Measurements from ENCODE around the gene LAMA2. TPM values are rescaled to one million over a fixed set of nuclear protein-coding genes. Genes with fewer than 3 reads are reported as not detected.

LAMA2 gene
- total and polyA plus RNA-seq, 4 experiments from 2014 or later = 0.20 to 0.87 (median 0.43) TPM

DNA sequence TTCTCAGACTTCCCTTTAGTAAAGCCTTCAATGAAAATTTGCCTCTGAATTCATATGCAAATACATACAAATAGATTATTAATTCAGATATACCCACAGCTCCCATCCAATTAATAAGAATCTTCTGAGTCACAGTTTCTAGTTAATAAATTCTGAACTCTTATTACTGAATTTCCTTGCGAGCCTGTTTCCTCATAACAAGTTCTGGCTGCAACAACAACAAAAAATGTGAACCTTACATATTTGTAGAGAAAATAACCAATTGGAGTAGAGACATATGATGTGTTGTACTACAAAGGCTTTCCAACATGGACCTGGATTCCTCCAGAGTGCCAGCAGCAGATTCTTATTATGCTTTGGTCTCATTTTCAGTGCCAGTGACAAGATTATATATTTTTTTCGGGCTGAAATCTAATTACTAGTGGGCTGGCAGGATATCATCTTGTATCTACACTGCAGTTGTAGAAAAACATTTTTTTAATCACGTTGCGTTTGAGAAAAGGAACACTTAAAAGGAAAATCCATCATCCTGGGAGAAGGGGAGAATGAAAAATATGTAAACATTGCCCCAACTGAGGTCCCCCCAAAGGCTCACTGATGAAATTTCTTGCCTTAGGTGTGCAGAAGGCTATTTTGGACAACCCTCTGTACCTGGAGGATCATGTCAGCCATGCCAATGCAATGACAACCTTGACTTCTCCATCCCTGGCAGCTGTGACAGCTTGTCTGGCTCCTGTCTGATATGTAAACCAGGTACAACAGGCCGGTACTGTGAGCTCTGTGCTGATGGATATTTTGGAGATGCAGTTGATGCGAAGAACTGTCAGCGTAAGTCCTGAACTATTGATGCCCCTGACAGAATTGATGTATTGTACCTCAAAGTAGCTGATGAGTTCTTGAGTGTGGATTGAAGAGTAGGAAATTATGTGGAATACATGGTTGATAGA, 404.6 kb downstream of the LAMA2 start:
- Mint-ChIP-seq H3K27ac (no peak overlapping the region), H3K4me1 (peaks cover 11 to 22% (median 19%) of the 10 kb centered on the region in 4 donors), H3K4me3 (no peak overlapping the region), H3K9me3 (no peaks in the 10 kb centered on the region), H3K27me3 (no peaks in the 10 kb centered on the region), H3K36me3 (no peaks in the 10 kb centered on the region)
- ChIA-PET CTCF (ENCODE audit: partially characterized antibody) (no interaction called here), POLR2A (ENCODE audit: partially characterized antibody) (no interaction called here)
- DNase-seq = no peak
- Histone ChIP-seq H3K27me3 (ENCODE audit: insufficient read depth, low read length) (no peaks in the 10 kb centered on the region), H3K4me1 (ENCODE audit: insufficient read depth, low read length) (peaks cover 8% of the 10 kb centered on the region), H3K9me3 (ENCODE audit: control insufficient read depth in 1 of 2, low read length in 2 of 2) (no peaks in the 10 kb centered on the region), H3K36me3 (ENCODE audit: insufficient read depth, low read length) (no peaks in the 10 kb centered on the region), H3K27ac (ENCODE audit: low read depth, low read length) (no peak overlapping the region), H3K4me3 (ENCODE audit: low read length in 2 of 2) (no peak overlapping the region)
- intact Hi-C loops (cut with micrococcal nuclease) = no loop called here

DNA sequence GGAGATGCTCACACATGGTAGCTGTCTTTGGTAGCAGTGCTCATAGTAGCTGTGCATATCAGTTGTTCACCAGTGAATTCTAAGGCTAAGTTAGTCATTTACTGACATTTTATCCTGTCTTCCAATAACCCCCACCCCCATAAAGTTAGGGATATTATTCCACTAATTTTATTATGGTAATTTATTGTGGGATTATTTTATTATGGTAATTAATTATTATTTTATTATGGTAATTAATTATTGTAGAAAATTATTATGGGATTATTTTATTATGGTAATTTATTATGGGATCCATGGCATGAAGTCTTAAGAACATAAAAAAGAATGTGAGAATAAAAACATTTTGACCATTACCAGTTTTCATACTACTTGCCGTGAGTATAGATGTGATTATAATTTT, 406.5 kb downstream of the LAMA2 start:
- H3K4me3 ChIP-seq (ENCODE audit: low read length in 2 of 2) = no peak overlapping the region
- Mint-ChIP-seq H3K4me1 (peaks cover 0 to 3% (median 3%) of the 10 kb centered on the region in 4 donors), H3K36me3 (peaks cover 0 to 4% of the 10 kb centered on the region in 2 donors), H3K9me3 (no peaks in the 10 kb centered on the region), H3K4me3 (no peak overlapping the region), H3K27ac (no peak overlapping the region), H3K27me3 (no peaks in the 10 kb centered on the region)
- intact Hi-C loops (cut with micrococcal nuclease) = no loop called here
- no peaks in the 10 kb centered on the region for H3K27me3 ChIP-seq (ENCODE audit: insufficient read depth, low read length)
- ChIA-PET CTCF (ENCODE audit: partially characterized antibody) (no interaction called here), POLR2A (ENCODE audit: partially characterized antibody) (no interaction called here)
- no peaks in the 10 kb centered on the region for H3K9me3 ChIP-seq (ENCODE audit: control insufficient read depth in 1 of 2, low read length in 2 of 2)
- H3K27ac ChIP-seq (ENCODE audit: low read depth, low read length) = no peak overlapping the region
- no peaks in the 10 kb centered on the region for H3K4me1 ChIP-seq (ENCODE audit: insufficient read depth, low read length)
- no peaks in the 10 kb centered on the region for H3K36me3 ChIP-seq (ENCODE audit: insufficient read depth, low read length)
- DNase-seq = no peak

DNA sequence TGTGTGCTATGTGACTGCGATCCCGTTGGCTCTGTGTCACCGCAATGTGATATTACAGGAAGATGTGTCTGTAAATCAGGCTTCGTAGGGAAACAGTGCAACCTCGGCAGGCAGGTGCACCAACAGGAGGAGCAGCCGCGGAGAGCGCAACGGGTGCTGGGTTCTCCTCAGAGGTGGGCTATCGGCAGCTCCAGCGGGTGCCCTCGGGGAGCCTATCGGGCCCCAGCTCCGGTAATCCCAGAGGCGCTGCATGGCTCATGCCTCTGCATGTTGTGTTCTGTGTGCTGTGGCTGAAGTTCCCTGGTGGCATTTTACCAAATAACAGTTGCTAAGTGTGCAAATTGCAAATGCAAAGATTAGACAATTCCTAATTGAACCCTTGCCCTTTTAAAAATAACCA, 409.9 kb downstream of the LAMA2 start:
- Mint-ChIP-seq H3K4me1 (no peaks in the 10 kb centered on the region), H3K36me3 (peaks cover 0 to 4% of the 10 kb centered on the region in 2 donors), H3K27ac (no peak overlapping the region), H3K9me3 (no peaks in the 10 kb centered on the region), H3K27me3 (no peaks in the 10 kb centered on the region), H3K4me3 (no peak overlapping the region)
- intact Hi-C loops (cut with micrococcal nuclease) = no loop called here
- Histone ChIP-seq H3K9me3 (ENCODE audit: control insufficient read depth in 1 of 2, low read length in 2 of 2) (no peaks in the 10 kb centered on the region), H3K4me3 (ENCODE audit: low read length in 2 of 2) (no peak overlapping the region), H3K27me3 (ENCODE audit: insufficient read depth, low read length) (no peaks in the 10 kb centered on the region), H3K36me3 (ENCODE audit: insufficient read depth, low read length) (no peaks in the 10 kb centered on the region), H3K4me1 (ENCODE audit: insufficient read depth, low read length) (no peaks in the 10 kb centered on the region), H3K27ac (ENCODE audit: low read depth, low read length) (no peak overlapping the region)
- no peak for DNase-seq
- ChIA-PET CTCF (ENCODE audit: partially characterized antibody) (no interaction called here), POLR2A (ENCODE audit: partially characterized antibody) (no interaction called here)

DNA sequence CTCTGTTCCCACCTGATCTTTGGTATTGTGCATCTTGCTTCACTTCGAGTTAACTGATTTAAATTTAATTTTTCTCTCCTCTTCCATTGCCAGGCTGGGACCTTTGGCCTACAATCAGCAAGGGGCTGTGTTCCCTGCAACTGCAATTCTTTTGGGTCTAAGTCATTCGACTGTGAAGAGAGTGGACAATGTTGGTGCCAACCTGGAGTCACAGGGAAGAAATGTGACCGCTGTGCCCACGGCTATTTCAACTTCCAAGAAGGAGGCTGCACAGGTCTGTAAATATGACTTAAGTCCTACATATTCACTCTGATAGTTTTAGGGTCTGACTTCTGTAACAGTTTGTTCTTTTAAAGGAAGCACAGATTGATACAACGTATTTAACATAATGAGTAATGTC, 414.7 kb downstream of the LAMA2 start:
- POLR2A ChIA-PET (ENCODE audit: partially characterized antibody) = interaction anchor here (0.7 kb wide), 1 partner anchor 712 kb away, joined by 3 read pairs; no protein-coding TSS in a partner anchor
- no peaks in the 10 kb centered on the region for H3K9me3 Mint-ChIP-seq
- peaks cover 0 to 2% (median 0%) of the 10 kb centered on the region in 4 donors for H3K4me1 Mint-ChIP-seq
- intact Hi-C loops (cut with micrococcal nuclease) = no loop called here
- no peaks in the 10 kb centered on the region for H3K27me3 ChIP-seq (ENCODE audit: insufficient read depth, low read length)
- no peak for DNase-seq
- no peak overlapping the region for H3K4me3 Mint-ChIP-seq
- peaks cover 0 to 1% of the 10 kb centered on the region in 2 donors for H3K27me3 Mint-ChIP-seq
- no peaks in the 10 kb centered on the region for H3K4me1 ChIP-seq (ENCODE audit: insufficient read depth, low read length)
- H3K4me3 ChIP-seq (ENCODE audit: low read length in 2 of 2) = no peak overlapping the region
- H3K36me3 Mint-ChIP-seq = peaks cover 0 to 9% of the 10 kb centered on the region in 2 donors
- no peak overlapping the region for H3K27ac ChIP-seq (ENCODE audit: low read depth, low read length)
- CTCF ChIA-PET (ENCODE audit: partially characterized antibody) = no interaction called here
- no peaks in the 10 kb centered on the region for H3K36me3 ChIP-seq (ENCODE audit: insufficient read depth, low read length)
- no peaks in the 10 kb centered on the region for H3K9me3 ChIP-seq (ENCODE audit: control insufficient read depth in 1 of 2, low read length in 2 of 2)
- no peak overlapping the region for H3K27ac Mint-ChIP-seq

DNA sequence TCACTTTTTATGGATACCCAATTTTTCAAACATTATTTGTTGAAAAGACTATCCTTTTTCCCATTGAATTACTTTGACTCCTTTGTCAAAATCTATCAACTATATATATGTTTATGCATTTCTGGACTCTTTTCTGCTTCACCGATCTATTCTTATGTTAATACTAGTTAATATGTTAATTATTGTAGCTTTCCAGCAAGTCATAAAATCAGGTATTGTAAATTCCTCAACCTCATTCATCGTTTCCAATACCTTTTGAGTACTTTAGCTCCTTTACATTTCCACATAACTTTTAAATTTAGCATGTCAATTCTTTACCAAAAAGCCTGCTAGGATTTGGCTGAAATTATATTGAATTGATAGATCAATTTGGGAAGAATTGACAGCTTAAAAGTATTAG, 419.7 kb downstream of the LAMA2 start:
- no peak overlapping the region for H3K4me3 Mint-ChIP-seq
- H3K4me1 Mint-ChIP-seq = peaks cover 0 to 2% (median 0%) of the 10 kb centered on the region in 4 donors
- H3K36me3 ChIP-seq (ENCODE audit: insufficient read depth, low read length) = no peaks in the 10 kb centered on the region
- H3K27me3 Mint-ChIP-seq = peaks cover 0 to 1% of the 10 kb centered on the region in 2 donors
- POLR2A ChIA-PET (ENCODE audit: partially characterized antibody) = no interaction called here
- no peak for DNase-seq
- no peaks in the 10 kb centered on the region for H3K9me3 ChIP-seq (ENCODE audit: control insufficient read depth in 1 of 2, low read length in 2 of 2)
- CTCF ChIA-PET (ENCODE audit: partially characterized antibody) = interaction anchor here (0.8 kb wide), 1 partner anchor 20 kb away, joined by 3 read pairs; no protein-coding TSS in a partner anchor
- no peak overlapping the region for H3K27ac Mint-ChIP-seq
- H3K4me1 ChIP-seq (ENCODE audit: insufficient read depth, low read length) = no peaks in the 10 kb centered on the region
- intact Hi-C loops (cut with micrococcal nuclease) = no loop called here
- H3K27ac ChIP-seq (ENCODE audit: low read depth, low read length) = no peak overlapping the region
- H3K27me3 ChIP-seq (ENCODE audit: insufficient read depth, low read length) = no peaks in the 10 kb centered on the region
- peaks cover 0 to 5% of the 10 kb centered on the region in 2 donors for H3K36me3 Mint-ChIP-seq
- H3K4me3 ChIP-seq (ENCODE audit: low read length in 2 of 2) = no peak overlapping the region
- peaks cover 0 to 2% (median 0%) of the 10 kb centered on the region in 8 donors for H3K9me3 Mint-ChIP-seq

DNA sequence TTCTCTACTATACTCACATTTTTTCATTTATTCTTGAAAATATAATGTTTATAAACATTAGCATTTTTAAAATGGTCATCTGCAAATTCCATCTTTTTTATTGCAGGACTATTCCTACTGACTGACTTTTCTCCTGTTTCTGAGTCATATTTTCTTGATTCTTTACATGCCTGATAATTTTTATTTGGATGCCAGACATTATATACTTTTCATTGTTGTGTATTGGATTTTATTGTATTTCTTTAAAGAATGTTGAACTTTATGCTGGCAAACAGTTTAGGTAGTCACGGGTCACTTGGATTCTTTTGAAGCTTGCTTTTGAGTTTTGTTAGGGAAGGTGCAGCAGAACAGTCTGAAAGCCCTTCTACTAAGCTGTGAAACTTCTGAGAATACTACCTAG, 423.9 kb downstream of the LAMA2 start:
- Mint-ChIP-seq H3K9me3 (peaks cover 0 to 4% (median under 1%) of the 10 kb centered on the region in 8 donors), H3K4me3 (no peak overlapping the region), H3K27me3 (peaks cover 0 to 5% of the 10 kb centered on the region in 2 donors), H3K27ac (no peak overlapping the region), H3K4me1 (no peaks in the 10 kb centered on the region), H3K36me3 (peaks cover 0 to 7% of the 10 kb centered on the region in 2 donors)
- H3K9me3 ChIP-seq (ENCODE audit: control insufficient read depth in 1 of 2, low read length in 2 of 2) = no peaks in the 10 kb centered on the region
- H3K27me3 ChIP-seq (ENCODE audit: insufficient read depth, low read length) = no peaks in the 10 kb centered on the region
- no peaks in the 10 kb centered on the region for H3K4me1 ChIP-seq (ENCODE audit: insufficient read depth, low read length)
- ChIA-PET POLR2A (ENCODE audit: partially characterized antibody) (no interaction called here), CTCF (ENCODE audit: partially characterized antibody) (no interaction called here)
- no peak overlapping the region for H3K4me3 ChIP-seq (ENCODE audit: low read length in 2 of 2)
- no peak overlapping the region for H3K27ac ChIP-seq (ENCODE audit: low read depth, low read length)
- no peak for DNase-seq
- intact Hi-C loops (cut with micrococcal nuclease) = no loop called here
- H3K36me3 ChIP-seq (ENCODE audit: insufficient read depth, low read length) = no peaks in the 10 kb centered on the region

DNA sequence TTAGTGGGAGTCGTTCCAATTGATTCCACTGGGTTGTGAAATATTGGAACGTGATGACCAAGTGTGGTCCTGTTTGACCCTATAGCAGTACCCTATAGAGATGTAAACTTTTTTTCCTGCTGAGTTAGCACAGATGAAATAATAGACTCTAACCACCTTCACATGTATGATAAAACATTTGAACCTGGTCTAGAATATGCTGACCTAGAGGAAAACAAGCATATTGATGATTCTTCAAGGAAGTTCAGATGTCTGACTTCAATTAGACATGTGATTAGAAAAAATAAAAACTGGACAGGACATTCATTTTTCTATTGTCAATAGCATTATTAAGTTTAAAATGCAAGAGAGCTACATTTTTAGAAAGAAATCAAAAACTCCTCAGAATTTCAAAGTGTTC, 424.9 kb downstream of the LAMA2 start:
- H3K4me1 ChIP-seq (ENCODE audit: insufficient read depth, low read length) = no peaks in the 10 kb centered on the region
- H3K27me3 ChIP-seq (ENCODE audit: insufficient read depth, low read length) = no peaks in the 10 kb centered on the region
- intact Hi-C loops (cut with micrococcal nuclease) = no loop called here
- H3K27ac Mint-ChIP-seq = no peak overlapping the region
- DNase-seq = no peak
- H3K36me3 Mint-ChIP-seq = peaks cover 0 to 7% of the 10 kb centered on the region in 2 donors
- no peaks in the 10 kb centered on the region for H3K36me3 ChIP-seq (ENCODE audit: insufficient read depth, low read length)
- H3K4me1 Mint-ChIP-seq = no peaks in the 10 kb centered on the region
- no peak overlapping the region for H3K4me3 Mint-ChIP-seq
- ChIA-PET POLR2A (ENCODE audit: partially characterized antibody) (no interaction called here), CTCF (ENCODE audit: partially characterized antibody) (no interaction called here)
- H3K27ac ChIP-seq (ENCODE audit: low read depth, low read length) = no peak overlapping the region
- peaks cover 0 to 4% (median under 1%) of the 10 kb centered on the region in 8 donors for H3K9me3 Mint-ChIP-seq
- H3K9me3 ChIP-seq (ENCODE audit: control insufficient read depth in 1 of 2, low read length in 2 of 2) = no peaks in the 10 kb centered on the region
- H3K4me3 ChIP-seq (ENCODE audit: low read length in 2 of 2) = no peak overlapping the region
- peaks cover 0 to 5% of the 10 kb centered on the region in 2 donors for H3K27me3 Mint-ChIP-seq

All from CD4-positive, alpha-beta memory T cell (primary cell).